Lung (tissue), 12 donors: ENCODE results near the gene ACSF2. TPM values are rescaled to one million over a fixed set of nuclear protein-coding genes. Genes with fewer than 3 reads are reported as not detected.

Experiments
- ATAC-seq: fragments of 200-7000 bp; cut with Tn5 transposase; one replicate; pipeline ENCODE4 v1.9.1; 2020; ENCODE audit warnings: moderate number of reproducible peaks; ENCODE audit not compliant: insufficient read depth, low FRiP score
- DNase-seq, 3 donors: peaks; one replicate each; pipeline ENCODE4 v3.0.0-alpha.2; 2013 to 2017
- H3K27ac ChIP-seq, 2 donors: one replicate each; pipeline ENCODE4 v1.5.1; 2013; ENCODE audit warnings: mild to moderate bottlenecking in 2 of 2, moderate library complexity in 2 of 2, control low read depth in 1 of 2, inconsistent platforms in 1 of 2, low read depth in 1 of 2, low read length in 1 of 2
- H3K27me3 ChIP-seq, 3 donors: one replicate each; pipeline ENCODE4 v1.5.1; 2013; ENCODE audit warnings: low read length in 2 of 3; ENCODE audit not compliant: control insufficient read depth in 3 of 3, insufficient read depth in 3 of 3
- H3K36me3 ChIP-seq, 4 donors: one replicate each; pipeline ENCODE4 v1.5.1; 2013; ENCODE audit warnings: low read length in 4 of 4, mild to moderate bottlenecking in 1 of 4, moderate library complexity in 1 of 4; ENCODE audit not compliant: control insufficient read depth in 4 of 4, insufficient read depth in 4 of 4
- H3K4me1 ChIP-seq, 5 donors: one replicate each; pipeline ENCODE4 v1.5.1; 2013; ENCODE audit warnings: low read length in 5 of 5, mild to moderate bottlenecking in 2 of 5, moderate library complexity in 1 of 5; ENCODE audit not compliant: control insufficient read depth in 5 of 5, insufficient read depth in 5 of 5
- H3K4me3 ChIP-seq: one replicate; pipeline ENCODE4 v1.5.1; 2013; ENCODE audit warnings: mild to moderate bottlenecking, control low read depth, moderate library complexity
- H3K9ac ChIP-seq, 2 donors: one replicate each; pipeline ENCODE4 v1.5.1; 2013; ENCODE audit warnings: low read length in 2 of 2, control low read depth in 1 of 2; ENCODE audit not compliant: insufficient read depth in 1 of 2
- H3K9me3 ChIP-seq, 4 donors: one replicate each; pipeline ENCODE4 v1.5.1; 2013; ENCODE audit warnings: low read length in 3 of 4, mild to moderate bottlenecking in 1 of 4, moderate library complexity in 1 of 4; ENCODE audit not compliant: control insufficient read depth in 4 of 4, insufficient read depth in 3 of 4
- CTCF ChIP-seq: IDR thresholded peaks from 2 replicates; pipeline ENCODE4 v1.5.1; 2012; ENCODE audit warnings: mild to moderate bottlenecking; ENCODE audit errors: control extremely low read depth, extremely low read depth
- WGBS, 2 donors: extraction: QIAGEN DNeasy Blood & Tissue Kit; methylation state at CpG; one replicate each; pipeline ENCODE4 v1.1.7; 2013; 5-methylcytosine and 5-hydroxymethylcytosine counted together
- polyA plus RNA-seq, 2 donors: library from polyadenylated mRNA; stranded (reverse); fragments of 200-250 nt; gene quantifications; one replicate each; pipeline ENCODE4 v1.2.1, GENCODE V29; 2013
- total RNA-seq, 2 donors: library from RNA; depleted of rRNA in 1 of 2; stranded (reverse); fragments of >200 nt in 1 of 2; gene quantifications; one replicate each; pipeline ENCODE4 v1.2.1, GENCODE V29; 2014 to 2021
- donor health status: control.
- donor health status: control.
- donor health status: Bipolar disorder and iron deficiency.
- donor health status: healthy.
- donor health status: DM: yes; HTN: yes; CAD: no.

The ACSF2 gene
- total and polyA plus RNA-seq, 4 donors = 23.5 to 79.2 (median 70.9) TPM

- no peak for TF ChIP-seq CTCF
These were observed 73.7 kb downstream of the ACSF2 start for GRCh38 chr17:50499721-50500120.

DNA sequence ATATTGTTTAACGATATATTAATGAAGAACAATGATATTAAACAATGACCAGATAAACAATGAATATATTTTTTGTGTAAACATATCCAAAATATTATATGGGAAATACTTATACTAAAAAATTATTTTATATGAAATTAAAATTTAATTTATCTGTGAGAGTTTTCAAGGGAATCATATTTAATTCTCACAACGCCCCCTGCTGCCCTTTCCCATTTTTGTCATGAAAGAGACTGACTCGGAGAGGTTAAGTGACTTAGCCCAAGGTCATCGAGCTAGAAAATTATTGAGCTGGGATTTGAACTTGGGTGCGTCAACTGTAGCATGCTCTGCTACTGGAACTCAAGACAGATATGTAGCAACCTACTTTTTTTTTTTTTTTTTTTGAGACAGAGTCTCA lies 75.0 kb downstream of the ACSF2 start:
- TF ChIP-seq CTCF = no peak
- Histone ChIP-seq H3K27me3 (no peaks in the 10 kb centered on the region), H3K36me3 (no peaks in the 10 kb centered on the region), H3K27ac (no peak overlapping the region), H3K9ac (no peak overlapping the region), H3K9me3 (no peaks in the 10 kb centered on the region), H3K4me1 (peaks cover 0 to 8% (median 0%) of the 10 kb centered on the region in 5 donors), H3K4me3 (no peak overlapping the region)
- 32 to 50% methylated on average over 5 of the region's 5 CpGs for WGBS, 2 donors
- no peak for DNase-seq
- no peak for ATAC-seq

More at GRCh38 chr17:50499721-50500120, 73.7 kb downstream of the ACSF2 start:
- Histone ChIP-seq H3K27me3 (no peaks in the 10 kb centered on the region), H3K9me3 (no peaks in the 10 kb centered on the region), H3K4me3 (no peak overlapping the region), H3K4me1 (peaks cover 0 to 8% (median 0%) of the 10 kb centered on the region in 5 donors), H3K36me3 (no peaks in the 10 kb centered on the region), H3K9ac (no peak overlapping the region), H3K27ac (no peak overlapping the region)
- DNase-seq (no peak), ATAC-seq (no peak)
- 98 to 100% methylated on average over 2 of the region's 2 CpGs for WGBS, 2 donors

DNA sequence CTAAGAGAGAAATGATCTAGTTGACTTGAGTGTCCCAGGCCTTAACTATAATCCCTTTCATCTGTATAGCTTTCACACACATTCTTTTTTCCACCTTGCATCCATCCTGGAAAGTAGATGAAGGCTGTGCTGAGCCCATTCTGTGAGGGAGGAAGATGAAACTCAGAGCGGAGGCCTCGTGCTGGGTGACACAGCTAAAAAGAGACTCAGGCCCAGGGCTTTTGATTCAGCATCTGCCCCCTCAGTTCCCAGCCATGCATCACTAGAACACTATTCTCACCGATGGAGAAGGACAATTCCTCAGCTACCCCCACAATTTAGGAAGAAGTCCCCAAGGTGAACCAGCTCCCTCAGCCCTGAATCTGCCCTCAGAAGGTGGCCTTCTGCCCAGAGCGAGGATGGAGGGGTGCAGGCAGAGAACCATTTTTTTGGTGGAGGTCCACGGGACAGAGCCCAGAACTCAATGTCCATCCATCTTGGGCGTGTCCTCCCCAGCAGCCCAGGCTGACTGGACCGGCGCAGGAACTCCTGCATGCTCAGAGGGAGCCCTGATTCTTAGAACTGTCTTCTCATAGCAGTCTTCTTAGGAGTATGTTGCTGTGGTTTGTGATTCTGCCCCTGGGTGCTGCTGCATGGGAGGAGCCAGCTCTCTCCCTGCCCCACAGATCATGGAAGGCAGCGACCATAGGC lies 76.4 kb downstream of the ACSF2 start:
- no peak overlapping the region for H3K4me3 ChIP-seq
- H3K36me3 ChIP-seq = no peaks in the 10 kb centered on the region
- no peak for TF ChIP-seq CTCF
- no peaks in the 10 kb centered on the region for H3K27me3 ChIP-seq
- H3K9ac ChIP-seq = no peak overlapping the region
- DNase-seq (no peak), ATAC-seq (no peak)
- no peaks in the 10 kb centered on the region for H3K9me3 ChIP-seq
- no peak overlapping the region for H3K27ac ChIP-seq
- WGBS, 2 donors = 90 to 91% methylated on average over 9 of the region's 9 CpGs
- H3K4me1 ChIP-seq = peaks cover 0 to 8% (median 0%) of the 10 kb centered on the region in 5 donors
